K562 (cell line): Measurements from ENCODE around the gene SCRN3. TPM values are rescaled to one million over a fixed set of nuclear protein-coding genes. Genes with fewer than 3 reads are reported as not detected.
"Not testable (repeated sequence)": the region's sequence is repeated elsewhere in the genome, so short reads cannot be mapped to it uniquely, and the experiment has no call there.

ENCODE experiments used
- ATAC-seq: fragments of 200-7000 bp; cut with Tn5 transposase; 3 replicates; pipeline ENCODE4 v1.9.1; 2020; ENCODE audit warnings: moderate library complexity
- BruUV-seq: library from RNA; stranded (reverse); fragments of 400-500 nt; replicated peaks from 2 replicates; lab custom pipeline; 2021; lab: Mats Ljungman, UMichigan
- CTCF ChIA-PET: fragments of 300-600 bp; formaldehyde crosslinking; extraction: SDS; loops from one replicate; lab custom pipeline; 2021; ENCODE audit warnings: low intra/inter-chr PET ratio; lab: Yijun Ruan, JAX
- POLR2A ChIA-PET: fragments of 300-600, 350-650 bp; sonication (Branson Sonifier 250); formaldehyde crosslinking; extraction: SDS; loops from one replicate; lab custom pipeline; 2021; ENCODE audit warnings: antibody characterized with exemption, inconsistent platforms; lab: Yijun Ruan, JAX
- DNase-seq, 4 experiments: peaks; one replicate each; pipeline versions ENCODE4 v3.0.0 to v3.0.0-alpha.2; 2011 to 2018; ENCODE audit warnings: low spot score in 3 of 4, mixed read lengths in 3 of 4; ENCODE audit errors: extremely low read depth in 1 of 4
- FAIRE-seq: peaks from 2 replicates; lab custom pipeline; 2011; peaks lifted over from hg19 to GRCh38; lab: Jason Lieb, UNC
- H2AFZ ChIP-seq: 2 replicates; pipeline ENCODE4 v1.6.0; 2011; ENCODE audit warnings: low read depth, low read length, control low read depth, inconsistent platforms
- H3K27ac ChIP-seq: fragments of 200-600 bp; 3 replicates; pipeline ENCODE4 v1.8.0; 2011; ENCODE audit warnings: low read depth, mild to moderate bottlenecking, control low read depth, inconsistent platforms, low read length, moderate library complexity, mixed read lengths; ENCODE audit errors: extremely low read depth
- H3K27me3 ChIP-seq, 2 experiments: fragments of 300-600 bp in 1 of 2; 2 replicates in 1 of 2; 3 replicates in 1 of 2; pipeline versions ENCODE4 v1.6.0 to v1.8.0; 2011; ENCODE audit warnings: inconsistent platforms in 2 of 2, low read length in 2 of 2, mild to moderate bottlenecking in 1 of 2, mixed read lengths in 1 of 2, moderate library complexity in 1 of 2; ENCODE audit not compliant: control insufficient read depth in 2 of 2, insufficient read depth in 2 of 2
- H3K36me3 ChIP-seq: fragments of 300-600 bp; 3 replicates; pipeline ENCODE4 v1.8.0; 2011; ENCODE audit warnings: mild to moderate bottlenecking, low read length, inconsistent platforms; ENCODE audit not compliant: control insufficient read depth, insufficient read depth
- H3K4me1 ChIP-seq, 2 experiments: fragments of 200-600 bp in 1 of 2; replicated peaks in 1 of 2; 2 replicates in 1 of 2; 3 replicates in 1 of 2; pipeline versions ENCODE4 v1.5.1 to v1.8.0; 2011; ENCODE audit warnings: inconsistent platforms in 2 of 2, low read length in 2 of 2, mild to moderate bottlenecking in 1 of 2, mixed read lengths in 1 of 2, moderate library complexity in 1 of 2; ENCODE audit not compliant: control insufficient read depth in 2 of 2, insufficient read depth in 2 of 2
- H3K4me2 ChIP-seq: 2 replicates; pipeline ENCODE4 v1.6.1; 2011; ENCODE audit warnings: low read length, control low read depth, inconsistent platforms, mixed read lengths; ENCODE audit not compliant: insufficient read depth
- H3K4me3 ChIP-seq: fragments of 200-600 bp; sonication (generic), shearing (Covaris generic); 2 replicates; pipeline ENCODE4 v1.5.1; 2016; ENCODE audit warnings: control low read depth, inconsistent platforms
- H3K79me2 ChIP-seq: fragments of 200-600 bp; 3 replicates; pipeline ENCODE4 v1.8.0; 2011; ENCODE audit warnings: low read length, inconsistent platforms; ENCODE audit not compliant: control insufficient read depth, insufficient read depth
- H3K9ac ChIP-seq, 2 experiments: 2 replicates each; pipeline versions ENCODE4 v1.6.0 to v1.6.1; 2011; ENCODE audit warnings: low read depth in 2 of 2, low read length in 2 of 2, control low read depth in 1 of 2, inconsistent platforms in 1 of 2, mild to moderate bottlenecking in 1 of 2, mixed read lengths in 1 of 2; ENCODE audit not compliant: insufficient read depth in 1 of 2
- H3K9me1 ChIP-seq: one replicate; pipeline ENCODE4 v1.6.0; 2011; ENCODE audit warnings: inconsistent platforms, mild to moderate bottlenecking, low read length, moderate library complexity; ENCODE audit not compliant: control insufficient read depth, insufficient read depth
- H3K9me3 ChIP-seq: replicated peaks from 2 replicates; pipeline ENCODE4 v1.5.1; 2011; ENCODE audit warnings: low read depth, low read length, inconsistent platforms; ENCODE audit not compliant: control insufficient read depth, insufficient read depth
- H4K20me1 ChIP-seq: replicated peaks from 2 replicates; pipeline ENCODE4 v1.6.1; 2011; ENCODE audit warnings: low read length, inconsistent platforms, mixed read lengths; ENCODE audit not compliant: control insufficient read depth, insufficient read depth
- CREBBP ChIP-seq: IDR thresholded peaks from one replicate; pipeline ENCODE4 v1.6.1; 2012; ENCODE audit warnings: low read depth, mild to moderate bottlenecking, control low read depth, inconsistent platforms, low read length
- NUFIP1 ChIP-seq: fragments of 450-650 bp; IDR thresholded peaks from 2 replicates; pipeline ENCODE4 v1.6.1; 2018; ENCODE audit not compliant: partially characterized antibody
- RBM15 ChIP-seq: fragments of 200-400 bp; formaldehyde crosslinking; IDR thresholded peaks from 2 replicates; pipeline ENCODE4 v1.6.1; 2018; ENCODE audit warnings: mild to moderate bottlenecking, low read length, moderate library complexity; ENCODE audit not compliant: insufficient read depth
- TAF15 ChIP-seq: fragments of 200-400 bp; formaldehyde crosslinking; IDR thresholded peaks from 2 replicates; pipeline ENCODE4 v1.6.1; 2017; ENCODE audit warnings: mild to moderate bottlenecking, low read depth, low read length, moderate library complexity
- ZNF274 ChIP-seq: IDR thresholded peaks from 2 replicates; pipeline ENCODE4 v1.6.1; 2011; ENCODE audit warnings: low read depth, mild to moderate bottlenecking, low read length, moderate library complexity, borderline replicate concordance
- WGBS: fragments of 100-300 bp; shearing (Covaris generic); methylation state at CpG from one replicate; pipeline ENCODE4 v1.1.6; 2016; ENCODE audit warnings: low coverage, mixed read lengths; ENCODE audit not compliant: insufficient coverage; ENCODE audit errors: missing lambda C conversion rate; 5-methylcytosine and 5-hydroxymethylcytosine counted together
- in situ Hi-C: fragments of 300-500 bp; cut with MboI; formaldehyde crosslinking; loops from 4 replicates; pipeline ENCODE4 v1.15.0; 2018; ENCODE audit warnings: inconsistent platforms, mixed read lengths
- intact Hi-C: fragments of 100-400 bp; cut with micrococcal nuclease; formaldehyde crosslinking; loops from 2 replicates; pipeline ENCODE4 v1.14.2; 2022
- polyA plus RNA-seq, 8 experiments: library from polyadenylated mRNA; depleted of rRNA in 4 of 8; stranded (reverse) in 5 of 8; unstranded in 3 of 8; fragments of >200 nt; fragmentation: Nextera tagmentation in 2 of 8; fragmentation: Illumina TruSeq in 1 of 8; extraction: Ambion mirVana in 2 of 8; extraction: Trizol in 1 of 8; gene quantifications; 2 replicates each; pipeline versions ENCODE4 v1.2.1 to v1.2.3, GENCODE V29; 2011 to 2014; ENCODE audit warnings: inconsistent platforms in 1 of 8, missing spikeins in 1 of 8
- total RNA-seq, 7 experiments: library from RNA; depleted of rRNA in 6 of 7; stranded (reverse); fragments of >200 nt in 6 of 7; fragmentation: Illumina TruSeq in 2 of 7; extraction: Trizol in 2 of 7; gene quantifications; 2 replicates each; pipeline versions ENCODE4 v1.2.1 to v1.2.3, GENCODE V29; 2011 to 2021; ENCODE audit warnings: low replicate concordance in 1 of 7

Gene SCRN3
- total and polyA plus RNA-seq, 9 of the 15 experiments (the other 6 are each of a cell fraction or from before 2014, with no cell fraction given), result 7.7 to 21.8 (median 20.0) TPM

DNA sequence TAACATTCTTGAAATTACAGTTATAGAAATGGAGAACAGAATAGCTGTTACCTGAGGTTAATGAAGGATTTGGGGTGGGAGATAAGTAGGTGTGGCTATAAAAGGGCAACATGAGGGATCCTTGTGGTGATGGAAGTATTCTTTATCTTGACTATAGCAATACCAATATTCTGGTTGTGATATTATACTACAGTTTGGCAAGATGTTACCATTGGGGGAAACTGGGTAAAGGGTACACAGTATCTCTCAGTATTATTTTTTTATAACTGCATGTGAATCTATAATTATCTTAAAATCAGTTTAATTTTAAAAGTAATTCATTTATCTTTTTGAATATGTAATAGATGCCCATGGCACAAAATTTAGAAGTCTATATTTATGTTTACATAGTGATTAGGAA, 8.1 kb downstream of the SCRN3 start:
- CTCF ChIA-PET, result no interaction called here
- no TSS peak for BruUV-seq
- H3K9ac ChIP-seq, result no peak overlapping the region
- TF ChIP-seq TAF15 (no peak), NUFIP1 (no peak), ZNF274 (no peak), CREBBP (no peak), RBM15 (no peak)
- no peak overlapping the region for H2AFZ ChIP-seq
- intact Hi-C loops (no loop called here), in situ Hi-C loops (no loop called here)
- 0 out of 3 replicates have a peak, but pooled peaks cover 2% of the 10 kb centered on the region for H3K36me3 ChIP-seq
- FAIRE-seq, result no peak
- POLR2A ChIA-PET, result interaction anchor here (0.7 kb wide), 1 partner anchor 65 kb away, joined by 3 read pairs; no protein-coding TSS in a partner anchor
- H3K4me3 ChIP-seq, result no peak overlapping the region
- no peaks in the 10 kb centered on the region for H3K79me2 ChIP-seq
- no peaks in the 10 kb centered on the region for H3K4me1 ChIP-seq
- H3K9me3 ChIP-seq, result no peaks in the 10 kb centered on the region
- H3K4me2 ChIP-seq, result no peak overlapping the region
- ATAC-seq, result no peak
- no peaks in the 10 kb centered on the region for H3K9me1 ChIP-seq
- H3K27me3 ChIP-seq, result no peaks in the 10 kb centered on the region
- H3K27ac ChIP-seq, result no peak overlapping the region
- no peaks in the 10 kb centered on the region for H4K20me1 ChIP-seq
- no peak for DNase-seq

- POLR2A ChIA-PET, H3K36me3 ChIP-seq, H3K4me3 ChIP-seq, FAIRE-seq, DNase-seq, ATAC-seq, intact Hi-C loops, in situ Hi-C loops, BruUV-seq, H3K4me1 ChIP-seq, H3K79me2 ChIP-seq, H4K20me1 ChIP-seq, H3K27me3 ChIP-seq, H3K9me3 ChIP-seq, H3K9me1 ChIP-seq, H2AFZ ChIP-seq, H3K27ac ChIP-seq, H3K4me2 ChIP-seq, H3K9ac ChIP-seq: not testable (repeated sequence)
- CTCF ChIA-PET, result interaction anchor here (0.8 kb wide), 1 partner anchor 1373 kb away, joined by 3 read pairs; no protein-coding TSS in a partner anchor
- 93% methylated on average over 3 of the region's 31 CpGs for WGBS
Observed at GRCh38 chr2:174410039-174410438, 14.5 kb downstream of the SCRN3 start.
